ENCODE results near the gene THBS2. TPM values are rescaled to one million over a fixed set of nuclear protein-coding genes. Genes with fewer than 3 reads are reported as not detected.

The THBS2 gene
- total RNA-seq, 1 donor from 2014 or later, result 8.8 TPM

GRCh38 chr6:169166896-169167580 is 86.6 kb downstream of the THBS2 start:
- no peak for DNase-seq
- no peaks in the 10 kb centered on the region for H3K27me3 ChIP-seq (ENCODE audit: low read depth)
- H3K4me1 ChIP-seq, result no peaks in the 10 kb centered on the region
- H3K27ac ChIP-seq, result no peak overlapping the region
- intact Hi-C loops (cut with DNase I), result no loop called here
- no peak for ATAC-seq
- H3K9me3 ChIP-seq, result no peaks in the 10 kb centered on the region
- H3K4me3 ChIP-seq, result no peak overlapping the region
- no peaks in the 10 kb centered on the region for H3K36me3 ChIP-seq
- TF ChIP-seq, protein P1, sequence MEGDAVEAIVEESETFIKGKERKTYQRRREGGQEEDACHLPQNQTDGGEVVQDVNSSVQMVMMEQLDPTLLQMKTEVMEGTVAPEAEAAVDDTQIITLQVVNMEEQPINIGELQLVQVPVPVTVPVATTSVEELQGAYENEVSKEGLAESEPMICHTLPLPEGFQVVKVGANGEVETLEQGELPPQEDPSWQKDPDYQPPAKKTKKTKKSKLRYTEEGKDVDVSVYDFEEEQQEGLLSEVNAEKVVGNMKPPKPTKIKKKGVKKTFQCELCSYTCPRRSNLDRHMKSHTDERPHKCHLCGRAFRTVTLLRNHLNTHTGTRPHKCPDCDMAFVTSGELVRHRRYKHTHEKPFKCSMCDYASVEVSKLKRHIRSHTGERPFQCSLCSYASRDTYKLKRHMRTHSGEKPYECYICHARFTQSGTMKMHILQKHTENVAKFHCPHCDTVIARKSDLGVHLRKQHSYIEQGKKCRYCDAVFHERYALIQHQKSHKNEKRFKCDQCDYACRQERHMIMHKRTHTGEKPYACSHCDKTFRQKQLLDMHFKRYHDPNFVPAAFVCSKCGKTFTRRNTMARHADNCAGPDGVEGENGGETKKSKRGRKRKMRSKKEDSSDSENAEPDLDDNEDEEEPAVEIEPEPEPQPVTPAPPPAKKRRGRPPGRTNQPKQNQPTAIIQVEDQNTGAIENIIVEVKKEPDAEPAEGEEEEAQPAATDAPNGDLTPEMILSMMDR (IDR thresholded peaks at IDR 0.05), result no peak

Measured in lower lobe of right lung (tissue), 2 donors.